ENCODE results near the gene IRF5.
"Not testable (repeated sequence)": the region's sequence is repeated elsewhere in the genome, so short reads cannot be mapped to it uniquely, and the experiment has no call there.

Gene IRF5

GRCh38 chr7:128906766-128907559, 30.8 kb upstream of the IRF5 start:
- DNase-seq (ENCODE audit: low read depth) = no peak

GRCh38 chr7:128908750-128909624, 28.7 kb upstream of the IRF5 start:
- no peak for DNase-seq (ENCODE audit: low read depth)

GRCh38 chr7:128909625-128910568, 27.8 kb upstream of the IRF5 start:
- peak; percentile 25 for DNase-seq (ENCODE audit: low read depth)

- no peak for DNase-seq (ENCODE audit: low read depth)
Measured at GRCh38 chr7:128910569-128910945, 27.2 kb upstream of the IRF5 start, which contains the start of gene KCP. KCP (minus strand) TSS chr7:128910709; CDS start chr7:128910676, 33 bp downstream.

GRCh38 chr7:128911423-128912031, 26.2 kb upstream of the IRF5 start:
- DNase-seq (ENCODE audit: low read depth) = no peak

GRCh38 chr7:128912281-128912680, 25.4 kb upstream of the IRF5 start:
- no peak for DNase-seq (ENCODE audit: low read depth)

- not testable (repeated sequence) for DNase-seq (ENCODE audit: low read depth)
Measured at GRCh38 chr7:128912709-128913495, 24.8 kb upstream of the IRF5 start.

GRCh38 chr7:128913870-128914565, 23.7 kb upstream of the IRF5 start:
- no peak for DNase-seq (ENCODE audit: low read depth)

GRCh38 chr7:128914566-128915151, 23.1 kb upstream of the IRF5 start:
- no peak for DNase-seq (ENCODE audit: low read depth)

- no peak for DNase-seq (ENCODE audit: low read depth)
Measured at GRCh38 chr7:128915271-128915819, 22.4 kb upstream of the IRF5 start.

- no peak for DNase-seq (ENCODE audit: low read depth)
Measured at GRCh38 chr7:128915841-128916642, 21.7 kb upstream of the IRF5 start.

GRCh38 chr7:128916643-128916915, 21.1 kb upstream of the IRF5 start:
- DNase-seq (ENCODE audit: low read depth) = no peak

- no peak for DNase-seq (ENCODE audit: low read depth)
Measured at GRCh38 chr7:128917122-128917521, 20.6 kb upstream of the IRF5 start.

GRCh38 chr7:128918016-128918665, 19.6 kb upstream of the IRF5 start:
- DNase-seq (ENCODE audit: low read depth) = no peak

GRCh38 chr7:128919241-128919640, 18.5 kb upstream of the IRF5 start:
- no peak for DNase-seq (ENCODE audit: low read depth)

GRCh38 chr7:128919881-128920799, 17.6 kb upstream of the IRF5 start:
- no peak for DNase-seq (ENCODE audit: low read depth)

GRCh38 chr7:128920913-128921582, 16.7 kb upstream of the IRF5 start:
- no peak for DNase-seq (ENCODE audit: low read depth)

Measured in iris pigment epithelial cell (primary cell).